ENCODE data around the gene MRPL42.
"Not testable (repeated sequence)": the region's sequence is repeated elsewhere in the genome, so short reads cannot be mapped to it uniquely, and the experiment has no call there.

Gene MRPL42

GRCh38 chr12:93497456-93497855, 30.1 kb downstream of the MRPL42 start:
- TF ChIP-seq, protein P1, sequence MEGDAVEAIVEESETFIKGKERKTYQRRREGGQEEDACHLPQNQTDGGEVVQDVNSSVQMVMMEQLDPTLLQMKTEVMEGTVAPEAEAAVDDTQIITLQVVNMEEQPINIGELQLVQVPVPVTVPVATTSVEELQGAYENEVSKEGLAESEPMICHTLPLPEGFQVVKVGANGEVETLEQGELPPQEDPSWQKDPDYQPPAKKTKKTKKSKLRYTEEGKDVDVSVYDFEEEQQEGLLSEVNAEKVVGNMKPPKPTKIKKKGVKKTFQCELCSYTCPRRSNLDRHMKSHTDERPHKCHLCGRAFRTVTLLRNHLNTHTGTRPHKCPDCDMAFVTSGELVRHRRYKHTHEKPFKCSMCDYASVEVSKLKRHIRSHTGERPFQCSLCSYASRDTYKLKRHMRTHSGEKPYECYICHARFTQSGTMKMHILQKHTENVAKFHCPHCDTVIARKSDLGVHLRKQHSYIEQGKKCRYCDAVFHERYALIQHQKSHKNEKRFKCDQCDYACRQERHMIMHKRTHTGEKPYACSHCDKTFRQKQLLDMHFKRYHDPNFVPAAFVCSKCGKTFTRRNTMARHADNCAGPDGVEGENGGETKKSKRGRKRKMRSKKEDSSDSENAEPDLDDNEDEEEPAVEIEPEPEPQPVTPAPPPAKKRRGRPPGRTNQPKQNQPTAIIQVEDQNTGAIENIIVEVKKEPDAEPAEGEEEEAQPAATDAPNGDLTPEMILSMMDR (IDR thresholded peaks at IDR 0.05; ENCODE audit: insufficient read depth, low read depth, low read length, missing control alignments), result no peak

GRCh38 chr12:93498813-93499212, 31.5 kb downstream of the MRPL42 start:
- DNase-seq (ENCODE audit: low read depth); H3K4me3 ChIP-seq (ENCODE audit: low read length): not testable (repeated sequence)

More at GRCh38 chr12:93497456-93497855, 30.1 kb downstream of the MRPL42 start:
- DNase-seq (ENCODE audit: low read depth), result no peak
- H3K4me3 ChIP-seq (ENCODE audit: low read length), result no peak overlapping the region

DNA sequence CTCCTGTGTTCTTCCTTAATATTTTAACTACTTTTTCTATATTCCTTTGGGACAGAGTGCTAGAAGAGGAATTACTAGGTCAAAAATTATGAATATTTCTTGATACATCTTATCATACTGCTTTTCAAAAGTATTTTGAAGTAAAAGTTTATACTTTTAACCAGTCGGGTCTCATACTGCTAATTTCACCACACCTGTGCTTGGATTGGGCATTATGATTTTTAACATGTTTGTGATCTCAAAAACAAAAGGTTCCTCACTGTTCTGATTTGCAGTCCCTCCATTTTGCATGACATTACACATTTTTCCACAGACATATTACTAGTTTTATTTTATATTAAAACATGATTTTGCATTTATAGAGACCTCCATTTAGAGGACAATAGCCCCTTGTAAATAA, 32.9 kb downstream of the MRPL42 start:
- TF ChIP-seq, protein P1 (IDR thresholded peaks at IDR 0.05; ENCODE audit: insufficient read depth, low read depth, low read length, missing control alignments), result no peak

GRCh38 chr12:93500667-93501066, 33.4 kb downstream of the MRPL42 start:
- TF ChIP-seq, protein P1 (IDR thresholded peaks at IDR 0.05; ENCODE audit: insufficient read depth, low read depth, low read length, missing control alignments), result no peak
- DNase-seq (ENCODE audit: low read depth), result no peak
- H3K4me3 ChIP-seq (ENCODE audit: low read length), result no peak overlapping the region

More for the DNA sequence above, 32.9 kb downstream of the MRPL42 start:
- DNase-seq (ENCODE audit: low read depth), result no peak
- no peak overlapping the region for H3K4me3 ChIP-seq (ENCODE audit: low read length)

GRCh38 chr12:93502802-93503623, 35.7 kb downstream of the MRPL42 start:
- peak; percentile 51 for DNase-seq (ENCODE audit: low read depth)
- TF ChIP-seq, protein P1 (IDR thresholded peaks at IDR 0.05; ENCODE audit: insufficient read depth, low read depth, low read length, missing control alignments), result peak; percentile 74
- no peak overlapping the region for H3K4me3 ChIP-seq (ENCODE audit: low read length)

DNA sequence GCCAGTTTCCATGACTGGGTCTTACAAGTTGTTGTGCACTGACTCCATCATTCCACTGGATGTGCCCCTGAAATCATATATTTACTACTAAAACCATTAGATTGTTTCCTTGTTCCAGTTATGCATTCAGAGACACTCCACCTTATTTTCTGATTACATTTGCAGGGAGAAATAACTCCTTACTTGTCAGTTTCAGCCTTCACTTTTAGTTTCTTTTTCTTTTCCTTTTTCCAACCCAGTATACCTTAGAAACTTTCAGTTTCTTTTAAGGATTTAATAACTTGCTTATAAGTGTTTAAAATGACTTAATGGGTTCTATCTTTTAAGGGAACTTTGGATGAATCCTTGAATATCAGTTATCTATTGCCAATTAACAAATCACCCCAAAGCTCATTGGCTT, 39.9 kb downstream of the MRPL42 start:
- no peak for DNase-seq (ENCODE audit: low read depth)
- TF ChIP-seq, protein P1 (IDR thresholded peaks at IDR 0.05; ENCODE audit: insufficient read depth, low read depth, low read length, missing control alignments), result no peak
- H3K4me3 ChIP-seq (ENCODE audit: low read length), result no peak overlapping the region

DNA sequence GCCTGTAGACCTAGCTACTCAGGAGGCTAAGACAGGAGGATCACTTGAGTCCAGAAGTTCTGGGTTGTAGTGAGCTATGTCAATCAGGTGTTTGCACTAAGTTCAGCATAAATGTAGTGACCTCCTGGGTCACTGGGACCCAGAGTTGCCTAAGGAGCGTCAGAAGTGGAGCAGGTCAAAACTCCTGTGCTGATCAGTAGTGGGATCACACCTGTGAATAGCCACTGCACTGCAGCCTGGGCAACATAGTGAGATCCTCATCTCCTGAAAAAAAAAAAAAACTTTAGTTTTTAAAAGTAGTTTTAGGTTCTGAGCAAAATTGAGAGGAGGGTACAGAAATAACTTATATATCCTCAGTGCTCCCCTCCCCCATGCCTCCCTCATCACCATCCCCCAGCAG, 42.2 kb downstream of the MRPL42 start:
- no peak for DNase-seq (ENCODE audit: low read depth)
- H3K4me3 ChIP-seq (ENCODE audit: low read length), result no peak overlapping the region
- TF ChIP-seq, protein P1 (IDR thresholded peaks at IDR 0.05; ENCODE audit: insufficient read depth, low read depth, low read length, missing control alignments), result no peak
